PC-9 (cell line): ENCODE results near the gene NINJ1. TPM values are rescaled to one million over a fixed set of nuclear protein-coding genes. Genes with fewer than 3 reads are reported as not detected.

Source experiments
- BruUV-seq: library from RNA; stranded (reverse); fragments of 400-500 nt; replicated peaks from 2 replicates; lab custom pipeline; 2021; lab: Mats Ljungman, UMichigan
- CTCF ChIA-PET: fragments of 300-600 bp; sonication (Branson Sonifier 250); formaldehyde crosslinking; loops from one replicate; lab custom pipeline; 2022; ENCODE audit warnings: antibody characterized with exemption; lab: Charles Lee
- POLR2A ChIA-PET: fragments of 300-600 bp; sonication (Branson Sonifier 250); formaldehyde crosslinking; loops from one replicate; lab custom pipeline; 2022; ENCODE audit warnings: antibody characterized with exemption; ENCODE audit not compliant: unreplicated experiment; lab: Charles Lee
- DNase-seq, 2 experiments: peaks; one replicate each; pipeline versions ENCODE4 v3.0.0 to v3.0.0-alpha.2; 2015 to 2022; ENCODE audit warnings: mixed read lengths in 1 of 2
- H2AFZ ChIP-seq: fragments of 200-600 bp; sonication (generic); 2 replicates; pipeline ENCODE4 v1.8.1; 2017; ENCODE audit warnings: antibody characterized with exemption
- H3F3A ChIP-seq: fragments of 200-600 bp; sonication (generic); 2 replicates; pipeline ENCODE4 v1.8.1; 2017; ENCODE audit warnings: antibody characterized with exemption, mild to moderate bottlenecking, low read depth; ENCODE audit not compliant: insufficient read depth
- H3K27ac ChIP-seq: fragments of 200-600 bp; sonication (generic); 2 replicates; pipeline ENCODE4 v1.6.1; 2016; ENCODE audit warnings: mixed run types
- H3K27me3 ChIP-seq: fragments of 200-600 bp; sonication (generic); 2 replicates; pipeline ENCODE4 v1.6.1; 2016; ENCODE audit warnings: low read depth, mixed run types; ENCODE audit not compliant: insufficient read depth
- H3K36me3 ChIP-seq: fragments of 200-600 bp; sonication (generic); 2 replicates; pipeline ENCODE4 v1.6.1; 2016; ENCODE audit warnings: low read depth, mixed run types
- H3K4me1 ChIP-seq: fragments of 200-600 bp; sonication (generic); replicated peaks from 2 replicates; pipeline ENCODE4 v1.6.1; 2016; ENCODE audit warnings: mixed run types; ENCODE audit not compliant: insufficient read depth
- H3K4me2 ChIP-seq: fragments of 200-600 bp; sonication (generic); 2 replicates; pipeline ENCODE4 v1.6.1; 2017; ENCODE audit warnings: mixed run types
- H3K4me3 ChIP-seq: fragments of 200-600 bp; sonication (generic); 2 replicates; pipeline ENCODE4 v1.6.1; 2016; ENCODE audit warnings: mixed run types
- H3K79me2 ChIP-seq: fragments of 200-600 bp; sonication (generic); 2 replicates; pipeline ENCODE4 v1.6.1; 2017; ENCODE audit warnings: low read depth, mixed run types
- H3K9me2 ChIP-seq: fragments of 200-600 bp; sonication (generic); 2 replicates; pipeline ENCODE4 v1.8.1; 2017; ENCODE audit warnings: mild to moderate bottlenecking; ENCODE audit not compliant: insufficient read depth
- H3K9me3 ChIP-seq: fragments of 200-600 bp; sonication (generic); 2 replicates; pipeline ENCODE4 v1.8.1; 2016; ENCODE audit warnings: low read depth; ENCODE audit not compliant: insufficient read depth
- H4K20me1 ChIP-seq: fragments of 200-600 bp; sonication (generic); 2 replicates; pipeline ENCODE4 v1.8.1; 2017; ENCODE audit not compliant: insufficient read depth
- CTCF ChIP-seq: fragments of 200-600 bp; sonication (generic); conservative IDR thresholded peaks from 2 replicates; pipeline ENCODE4 v1.6.1; 2017; ENCODE audit warnings: mixed run types, antibody characterized with exemption, mild to moderate bottlenecking, moderate library complexity
- EZH2 ChIP-seq: fragments of 200-600 bp; sonication (generic); IDR thresholded peaks from 2 replicates; pipeline ENCODE4 v1.8.0; 2017; ENCODE audit warnings: antibody characterized with exemption, low read depth
- intact Hi-C: fragments of 100-400 bp; cut with micrococcal nuclease; formaldehyde crosslinking; loops from one replicate; pipeline ENCODE4 v1.10.0; 2022; ENCODE audit not compliant: unreplicated experiment
- total RNA-seq: library from RNA; stranded (reverse); gene quantifications from 2 replicates; pipeline ENCODE4 v1.2.3, GENCODE V29; 2021

NINJ1 gene
- total RNA-seq, 1 experiment from 2014 or later: 115 TPM

- peak overlapping the region; percentile 97 for H3K27ac ChIP-seq
- no peaks in the 10 kb centered on the region for H4K20me1 ChIP-seq
- TF ChIP-seq EZH2 (no peak), CTCF (no peak)
- H3F3A ChIP-seq: peaks cover 82% of the 10 kb centered on the region
- peak overlapping the region; percentile 69 for H3K4me2 ChIP-seq
- peaks cover 80% of the 10 kb centered on the region for H3K4me1 ChIP-seq
- H3K9me2 ChIP-seq: no peaks in the 10 kb centered on the region
- H3K9me3 ChIP-seq: no peaks in the 10 kb centered on the region
- H2AFZ ChIP-seq: no peak overlapping the region
- ChIA-PET POLR2A (interaction anchor here (0.6 kb wide), 3 partner anchors 19 to 236 kb away, joined by 3 to 11 read pairs (median 4); no protein-coding TSS in a partner anchor), CTCF (no interaction called here)
- intact Hi-C loops: loop anchor here (5.0 kb wide), 3 partner anchors 142 to 347 kb away; partner anchors contain the start of genes FAM120A and FAM120AOS
- peaks cover 39% of the 10 kb centered on the region for H3K79me2 ChIP-seq
- peak overlapping the region; percentile 31; the same call in 1 of the 2 replicates for H3K4me3 ChIP-seq
- no peaks in the 10 kb centered on the region for H3K27me3 ChIP-seq
- H3K36me3 ChIP-seq: 0 out of 2 replicates have a peak, but pooled peaks cover 7% of the 10 kb centered on the region
- BruUV-seq: TSS peak; percentile 59
- peak; percentile 82 to 85 for DNase-seq
Observed at GRCh38 chr9:93114169-93114983, 19.7 kb downstream of the NINJ1 start.

GRCh38 chr9:93112864-93113389, 21.1 kb downstream of the NINJ1 start:
- H3K4me3 ChIP-seq: no peak overlapping the region
- no peaks in the 10 kb centered on the region for H4K20me1 ChIP-seq
- H3K27me3 ChIP-seq: no peaks in the 10 kb centered on the region
- peak overlapping the region; percentile 69 for H3K4me2 ChIP-seq
- POLR2A ChIA-PET: interaction anchor here (0.5 kb wide), 1 partner anchor 432 kb away, joined by 3 read pairs; no protein-coding TSS in a partner anchor
- H3K79me2 ChIP-seq: peaks cover 38% of the 10 kb centered on the region
- H3K9me2 ChIP-seq: no peaks in the 10 kb centered on the region
- H3F3A ChIP-seq: peaks cover 79% of the 10 kb centered on the region
- no peak for DNase-seq
- 0 out of 2 replicates have a peak, but pooled peaks cover 13% of the 10 kb centered on the region for H3K36me3 ChIP-seq
- H3K27ac ChIP-seq: peak overlapping the region; percentile 97
- CTCF ChIA-PET: no interaction called here
- H3K4me1 ChIP-seq: peaks cover 81% of the 10 kb centered on the region
- H3K9me3 ChIP-seq: no peaks in the 10 kb centered on the region
- intact Hi-C loops: loop anchor here (5.0 kb wide), 3 partner anchors 141 to 346 kb away; partner anchors contain the start of genes FAM120A and FAM120AOS
- no peak for TF ChIP-seq EZH2
- no peak for TF ChIP-seq CTCF
- H2AFZ ChIP-seq: no peak overlapping the region
- BruUV-seq: TSS peak; percentile 14

- CTCF ChIA-PET: interaction anchor here (1.2 kb wide), 1 partner anchor 42 kb away, joined by 3 read pairs; no protein-coding TSS in a partner anchor
- TSS peak; percentile 1 for BruUV-seq
- H3K9me3 ChIP-seq: no peaks in the 10 kb centered on the region
- no peaks in the 10 kb centered on the region for H3K27me3 ChIP-seq
- POLR2A ChIA-PET: interaction anchor here (0.6 to 1.0 kb wide), 5 partner anchors 8 to 138 kb away, joined by 3 to 12 read pairs (median 6); partner anchors contain the start of gene NINJ1
- no peaks in the 10 kb centered on the region for H3K9me2 ChIP-seq
- peak overlapping the region; percentile 97 for H3K27ac ChIP-seq
- TF ChIP-seq EZH2: no peak
- TF ChIP-seq CTCF: no peak
- intact Hi-C loops: loop anchor here (5.0 kb wide), 3 partner anchors 140 to 345 kb away; partner anchors contain the start of genes FAM120A and FAM120AOS
- no peak overlapping the region for H2AFZ ChIP-seq
- peaks cover 79% of the 10 kb centered on the region for H3F3A ChIP-seq
- H3K4me3 ChIP-seq: peak overlapping the region; percentile 9; the same call in 1 of the 2 replicates
- H4K20me1 ChIP-seq: no peaks in the 10 kb centered on the region
- peak overlapping the region; percentile 69 for H3K4me2 ChIP-seq
- 0 out of 2 replicates have a peak, but pooled peaks cover 15% of the 10 kb centered on the region for H3K36me3 ChIP-seq
- H3K79me2 ChIP-seq: peaks cover 44% of the 10 kb centered on the region
- peaks cover 83% of the 10 kb centered on the region for H3K4me1 ChIP-seq
- DNase-seq: no peak
Observed at GRCh38 chr9:93112116-93112863, 21.8 kb downstream of the NINJ1 start.
